PC-9 (cell line): ENCODE results near the gene PADI1.

ENCODE experiments used
- CTCF ChIP-seq: fragments of 200-600 bp; sonication (generic); conservative IDR thresholded peaks from 2 replicates; pipeline ENCODE4 v1.6.1; 2017; ENCODE audit warnings: mixed run types, antibody characterized with exemption, mild to moderate bottlenecking, moderate library complexity
- EZH2 ChIP-seq: fragments of 200-600 bp; sonication (generic); IDR thresholded peaks from 2 replicates; pipeline ENCODE4 v1.8.0; 2017; ENCODE audit warnings: antibody characterized with exemption, low read depth

GRCh38 chr1:17286646-17287045, 81.7 kb downstream of the PADI1 start:
- no peak for TF ChIP-seq CTCF
- TF ChIP-seq EZH2 = no peak
